K562 (cell line): Measurements from ENCODE around the gene PXN. TPM values are rescaled to one million over a fixed set of nuclear protein-coding genes. Genes with fewer than 3 reads are reported as not detected.
A peak's percentile ranks its signal among the peaks of the same experiment; 100 is the strongest.

ENCODE experiments used
- ARID1B ChIP-seq: fragments of 450-650 bp; IDR thresholded peaks from 2 replicates; pipeline ENCODE4 v1.6.1; 2016; ENCODE audit warnings: antibody characterized with exemption, mild to moderate bottlenecking, inconsistent platforms
- ARID4B ChIP-seq: sonication (generic); formaldehyde crosslinking; IDR thresholded peaks from 2 replicates; pipeline ENCODE4 v1.8.0; 2022; ENCODE audit warnings: mild to moderate bottlenecking, missing genetic modification reagents
- ATF4 ChIP-seq: fragments of 450-650 bp; formaldehyde crosslinking; IDR thresholded peaks from 2 replicates; pipeline ENCODE4 v1.4.0; 2022; ENCODE audit warnings: mild to moderate bottlenecking, moderate library complexity
- BACH1 ChIP-seq: fragments of 200-800 bp; sonication (Bioruptor generic); IDR thresholded peaks from 2 replicates; pipeline ENCODE4 v1.6.1; 2016; ENCODE audit warnings: missing genetic modification characterization, missing compliant biosample characterization
- CHD2 ChIP-seq: IDR thresholded peaks from 2 replicates; pipeline ENCODE4 v1.6.1; 2011; ENCODE audit warnings: low read depth, low read length
- DPF2 ChIP-seq: fragments of 450-650 bp; IDR thresholded peaks from 2 replicates; pipeline ENCODE4 v1.6.1; 2016
- KLF6 ChIP-seq: fragments of 250-450 bp; sonication (Bioruptor Pico); IDR thresholded peaks from 2 replicates; pipeline ENCODE4 v1.4.0; 2020; ENCODE audit warnings: mild to moderate bottlenecking, moderate library complexity, borderline replicate concordance
- MAFF ChIP-seq: IDR thresholded peaks from 2 replicates; pipeline ENCODE4 v1.6.1; 2012; ENCODE audit warnings: low read length, improper control_type of control experiment
- NR2C1 ChIP-seq, 2 experiments: fragments of 450-650 bp; IDR thresholded peaks; 2 replicates each; pipeline ENCODE4 v1.6.1; 2017; ENCODE audit warnings: mild to moderate bottlenecking in 2 of 2, antibody characterized with exemption in 1 of 2, inconsistent platforms in 1 of 2, missing compliant biosample characterization in 1 of 2, missing genetic modification characterization in 1 of 2
- PRMT5 ChIP-seq: sonication (generic); formaldehyde crosslinking; IDR thresholded peaks from 2 replicates; pipeline ENCODE4 v1.5.0; 2020; ENCODE audit warnings: missing genetic modification reagents
- RFX1 ChIP-seq: fragments of 450-650 bp; IDR thresholded peaks from 2 replicates; pipeline ENCODE4 v1.6.1; 2016; ENCODE audit warnings: mild to moderate bottlenecking, moderate library complexity
- TBP ChIP-seq: optimal IDR thresholded peaks from 2 replicates; pipeline ENCODE3; 2011; ENCODE audit warnings: low read depth, low read length, improper control_type of control experiment
- TCF15 ChIP-seq: fragments of 250-450 bp; sonication (Bioruptor Pico); IDR thresholded peaks from 2 replicates; pipeline ENCODE4 v1.8.0; 2022; ENCODE audit warnings: moderate library complexity, mild to moderate bottlenecking, inconsistent platforms
- THAP12 ChIP-seq: fragments of 250-450 bp; sonication (Bioruptor Pico); IDR thresholded peaks from 2 replicates; pipeline ENCODE4 v1.9.0; 2021; ENCODE audit warnings: mild to moderate bottlenecking, inconsistent platforms
- UBTF ChIP-seq, 2 experiments: IDR thresholded peaks; 2 replicates each; pipeline ENCODE4 v1.6.1; 2012; ENCODE audit warnings: improper control_type of control experiment in 2 of 2, low read depth in 2 of 2, low read length in 2 of 2, borderline replicate concordance in 1 of 2
- USF2 ChIP-seq: sonication (generic); formaldehyde crosslinking; IDR thresholded peaks from 2 replicates; pipeline ENCODE4 v1.5.0; 2020; ENCODE audit warnings: missing genetic modification reagents
- ZBTB17 ChIP-seq: fragments of 450-650 bp; formaldehyde crosslinking; IDR thresholded peaks from 2 replicates; pipeline ENCODE4 v1.4.0; 2020; ENCODE audit warnings: mild to moderate bottlenecking
- ZBTB8A ChIP-seq: fragments of 450-650 bp; IDR thresholded peaks from 2 replicates; pipeline ENCODE4 v1.6.1; 2018; ENCODE audit warnings: mild to moderate bottlenecking, moderate library complexity; ENCODE audit not compliant: partially characterized antibody
- polyA plus RNA-seq, 8 experiments: library from polyadenylated mRNA; depleted of rRNA in 4 of 8; stranded (reverse) in 5 of 8; unstranded in 3 of 8; fragments of >200 nt; fragmentation: Nextera tagmentation in 2 of 8; fragmentation: Illumina TruSeq in 1 of 8; extraction: Ambion mirVana in 2 of 8; extraction: Trizol in 1 of 8; gene quantifications; 2 replicates each; pipeline versions ENCODE4 v1.2.1 to v1.2.3, GENCODE V29; 2011 to 2014; ENCODE audit warnings: inconsistent platforms in 1 of 8, missing spikeins in 1 of 8
- total RNA-seq, 7 experiments: library from RNA; depleted of rRNA in 6 of 7; stranded (reverse); fragments of >200 nt in 6 of 7; fragmentation: Illumina TruSeq in 2 of 7; extraction: Trizol in 2 of 7; gene quantifications; 2 replicates each; pipeline versions ENCODE4 v1.2.1 to v1.2.3, GENCODE V29; 2011 to 2021; ENCODE audit warnings: low replicate concordance in 1 of 7

Gene PXN
- total and polyA plus RNA-seq, 9 of the 15 experiments (the other 6 are each of a cell fraction or from before 2014, with no cell fraction given) = 4.0 to 74.1 (median 18.6) TPM

GRCh38 chr12:120229071-120229486 is 36.5 kb downstream of the PXN start (continued):
- TF ChIP-seq CHD2 = no peak
- TF ChIP-seq ARID4B (CRISPR knock-in tag) = no peak
- no peak for TF ChIP-seq PRMT5 (CRISPR knock-in tag)
- no peak for TF ChIP-seq RFX1
- no peak for TF ChIP-seq NR2C1 (IDR thresholded peaks at IDR 0.05)
- no peak for TF ChIP-seq NR2C1 (tag; IDR thresholded peaks at IDR 0.05)
- TF ChIP-seq USF2 = no peak
- TF ChIP-seq ZBTB8A = no peak
- no peak for TF ChIP-seq ATF4
- peak; percentile 87; the same call in 1 of the 2 replicates for TF ChIP-seq DPF2
- TF ChIP-seq ARID1B = peak; percentile 92
- no peak for TF ChIP-seq BACH1 (tag)
- TF ChIP-seq TBP = peak; percentile 37
- TF ChIP-seq THAP12 (CRISPR knock-in tag) = no peak
- no peak for TF ChIP-seq ZBTB17 (CRISPR knock-in tag)
- no peak for TF ChIP-seq MAFF
- no peak for TF ChIP-seq TCF15 (CRISPR knock-in tag)
- TF ChIP-seq UBTF (IDR thresholded peaks at IDR 0.05; ENCODE audit: borderline replicate concordance in 1 of 2, low read depth in 2 of 2, low read length in 2 of 2) = no peak
- TF ChIP-seq KLF6 (CRISPR knock-in tag) = no peak
